Measurements from ENCODE around the gene ATXN7L2. TPM values are rescaled to one million over a fixed set of nuclear protein-coding genes. Genes with fewer than 3 reads are reported as not detected.

The ATXN7L2 gene
- total and polyA plus RNA-seq, 5 donors from 2014 or later: 4.7 to 13.2 (median 5.7) TPM

GRCh38 chr1:109447524-109447923 lies 36.2 kb upstream of the ATXN7L2 start:
- Histone ChIP-seq H3K27ac (ENCODE audit: insufficient read depth, low read length, poor library complexity, severe bottlenecking) (no peak overlapping the region), H3K4me3 (ENCODE audit: low read depth, low read length) (no peak overlapping the region), H3K36me3 (ENCODE audit: control insufficient read depth, insufficient read depth, low read length) (no peaks in the 10 kb centered on the region), H3K4me1 (ENCODE audit: control insufficient read depth, insufficient read depth, low read length, poor library complexity, severe bottlenecking) (no peaks in the 10 kb centered on the region), H3K27me3 (ENCODE audit: control insufficient read depth, insufficient read depth, low read length) (peaks cover 42% of the 10 kb centered on the region), H3K9me3 (ENCODE audit: control insufficient read depth in 2 of 2, low read length in 2 of 2) (no peaks in the 10 kb centered on the region)
- DNase-seq: no peak
- Mint-ChIP-seq H3K27ac (no peak overlapping the region), H3K4me1 (no peaks in the 10 kb centered on the region), H3K4me3 (no peak overlapping the region), H3K36me3 (peaks cover 3% of the 10 kb centered on the region), H3K27me3 (peaks cover 70% of the 10 kb centered on the region), H3K9me3 (peaks cover 0 to 2% (median 0%) of the 10 kb centered on the region in 7 donors)
- ATAC-seq (ENCODE audit: low read depth in 2 of 2): no peak

GRCh38 chr1:109454497-109455133 lies 29.1 kb upstream of the ATXN7L2 start:
- H3K36me3 ChIP-seq (ENCODE audit: control insufficient read depth, insufficient read depth, low read length): no peaks in the 10 kb centered on the region
- H3K27ac ChIP-seq (ENCODE audit: insufficient read depth, low read length, poor library complexity, severe bottlenecking): no peak overlapping the region
- DNase-seq (no peak), ATAC-seq (ENCODE audit: low read depth in 2 of 2) (no peak)
- Mint-ChIP-seq H3K27me3 (peaks cover 73% of the 10 kb centered on the region), H3K4me1 (no peaks in the 10 kb centered on the region), H3K9me3 (peaks cover 6 to 20% (median 7%) of the 10 kb centered on the region in 7 donors), H3K27ac (no peak overlapping the region), H3K36me3 (peaks cover under 1% of the 10 kb centered on the region), H3K4me3 (no peak overlapping the region)
- H3K9me3 ChIP-seq (ENCODE audit: control insufficient read depth in 2 of 2, low read length in 2 of 2): peaks cover 11 to 14% of the 10 kb centered on the region in 2 experiments
- H3K4me3 ChIP-seq (ENCODE audit: low read depth, low read length): no peak overlapping the region
- peaks cover 16% of the 10 kb centered on the region for H3K27me3 ChIP-seq (ENCODE audit: control insufficient read depth, insufficient read depth, low read length)
- no peaks in the 10 kb centered on the region for H3K4me1 ChIP-seq (ENCODE audit: control insufficient read depth, insufficient read depth, low read length, poor library complexity, severe bottlenecking)

GRCh38 chr1:109457819-109458218 lies 25.9 kb upstream of the ATXN7L2 start:
- Histone ChIP-seq H3K9me3 (ENCODE audit: control insufficient read depth in 2 of 2, low read length in 2 of 2) (peaks cover 11 to 14% of the 10 kb centered on the region in 2 experiments), H3K4me1 (ENCODE audit: control insufficient read depth, insufficient read depth, low read length, poor library complexity, severe bottlenecking) (no peaks in the 10 kb centered on the region), H3K4me3 (ENCODE audit: low read depth, low read length) (no peak overlapping the region), H3K27ac (ENCODE audit: insufficient read depth, low read length, poor library complexity, severe bottlenecking) (no peak overlapping the region), H3K36me3 (ENCODE audit: control insufficient read depth, insufficient read depth, low read length) (no peaks in the 10 kb centered on the region), H3K27me3 (ENCODE audit: control insufficient read depth, insufficient read depth, low read length) (peaks cover 8% of the 10 kb centered on the region)
- ATAC-seq (ENCODE audit: low read depth in 2 of 2): no peak
- Mint-ChIP-seq H3K4me3 (no peak overlapping the region), H3K4me1 (no peaks in the 10 kb centered on the region), H3K27ac (no peak overlapping the region), H3K27me3 (peaks cover 77% of the 10 kb centered on the region), H3K9me3 (peaks cover 6 to 20% (median 7%) of the 10 kb centered on the region in 7 donors), H3K36me3 (no peaks in the 10 kb centered on the region)
- no peak for DNase-seq

DNA sequence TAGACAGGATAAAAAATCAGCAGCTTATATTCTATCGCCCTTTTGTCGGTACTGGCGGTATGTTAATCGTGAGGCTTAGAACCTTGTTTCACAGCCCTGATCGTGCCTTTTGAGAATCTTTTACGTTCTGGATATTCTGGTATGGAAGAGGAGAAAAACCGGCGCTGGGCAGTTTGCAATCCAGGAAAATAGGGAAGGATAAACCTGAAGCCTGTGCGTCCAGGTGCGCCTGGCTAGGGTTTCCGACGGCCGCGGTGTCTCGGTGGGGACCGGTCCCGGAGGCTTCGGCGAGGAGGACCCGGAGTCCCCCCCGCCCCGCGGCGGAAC lies 17.6 kb upstream of the ATXN7L2 start:
- H3K36me3 Mint-ChIP-seq: no peaks in the 10 kb centered on the region
- ATAC-seq (ENCODE audit: low read depth in 2 of 2) (no peak), DNase-seq (no peak)
- Histone ChIP-seq H3K4me3 (ENCODE audit: low read depth, low read length) (no peak overlapping the region), H3K4me1 (ENCODE audit: control insufficient read depth, insufficient read depth, low read length, poor library complexity, severe bottlenecking) (peaks cover 11% of the 10 kb centered on the region), H3K9me3 (ENCODE audit: control insufficient read depth in 2 of 2, low read length in 2 of 2) (no peaks in the 10 kb centered on the region), H3K27ac (ENCODE audit: insufficient read depth, low read length, poor library complexity, severe bottlenecking) (no peak overlapping the region), H3K27me3 (ENCODE audit: control insufficient read depth, insufficient read depth, low read length) (peaks cover 35% of the 10 kb centered on the region), H3K36me3 (ENCODE audit: control insufficient read depth, insufficient read depth, low read length) (no peaks in the 10 kb centered on the region)
- peaks cover 0 to 7% (median 5%) of the 10 kb centered on the region in 4 donors for H3K4me1 Mint-ChIP-seq
- no peak overlapping the region for H3K27ac Mint-ChIP-seq
- H3K27me3 Mint-ChIP-seq: peaks cover 94% of the 10 kb centered on the region
- H3K4me3 Mint-ChIP-seq: peak overlapping the region; percentile 76 to 90 (median 82)
- peaks cover 0 to 3% (median 0%) of the 10 kb centered on the region in 7 donors for H3K9me3 Mint-ChIP-seq

GRCh38 chr1:109466452-109467300 lies 17.0 kb upstream of the ATXN7L2 start, which contains the start of gene SYPL2:
SYPL2 (plus strand) TSS chr1:109466546; CDS start chr1:109466844, 298 bp downstream.
- H3K4me1 Mint-ChIP-seq: peaks cover 0 to 7% (median 5%) of the 10 kb centered on the region in 4 donors
- DNase-seq (no peak), ATAC-seq (ENCODE audit: low read depth in 2 of 2) (no peak)
- no peak within 1 kb of the TSS for H3K27ac Mint-ChIP-seq
- Histone ChIP-seq H3K27ac (ENCODE audit: insufficient read depth, low read length, poor library complexity, severe bottlenecking) (no peak within 1 kb of the TSS), H3K36me3 (ENCODE audit: control insufficient read depth, insufficient read depth, low read length) (no peaks in the 10 kb centered on the region), H3K27me3 (ENCODE audit: control insufficient read depth, insufficient read depth, low read length) (peaks cover 38% of the 10 kb centered on the region), H3K9me3 (ENCODE audit: control insufficient read depth in 2 of 2, low read length in 2 of 2) (no peaks in the 10 kb centered on the region), H3K4me1 (ENCODE audit: control insufficient read depth, insufficient read depth, low read length, poor library complexity, severe bottlenecking) (peaks cover 11% of the 10 kb centered on the region), H3K4me3 (ENCODE audit: low read depth, low read length) (no peak within 1 kb of the TSS)
- peak within 1 kb of the TSS; percentile 76 to 90 (median 82) for H3K4me3 Mint-ChIP-seq
- peaks cover 94% of the 10 kb centered on the region for H3K27me3 Mint-ChIP-seq
- H3K9me3 Mint-ChIP-seq: peaks cover 0 to 3% (median 0%) of the 10 kb centered on the region in 7 donors
- H3K36me3 Mint-ChIP-seq: no peaks in the 10 kb centered on the region

- no peaks in the 10 kb centered on the region for H3K36me3 Mint-ChIP-seq
Measured at GRCh38 chr1:109467301-109467777, 16.4 kb upstream of the ATXN7L2 start.

DNA sequence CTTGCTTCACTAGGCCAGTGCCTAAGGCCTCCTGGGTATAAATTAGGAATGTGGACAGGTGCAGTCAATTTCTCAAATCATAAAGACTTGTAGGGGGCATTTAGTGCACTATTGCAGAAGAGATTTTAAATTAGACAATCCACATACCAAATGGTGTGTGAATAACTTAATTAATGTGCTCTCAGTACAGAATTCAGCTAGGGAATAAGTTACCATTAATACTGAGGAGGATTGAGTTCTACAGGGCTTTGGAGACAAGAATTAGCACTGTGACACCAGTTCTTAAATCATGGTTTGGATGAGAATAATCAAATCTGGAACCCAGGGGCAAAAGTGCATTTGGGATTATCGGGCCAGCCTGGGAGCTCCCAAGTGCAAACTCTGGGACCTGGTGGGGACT lies 15.6 kb upstream of the ATXN7L2 start:
- Histone ChIP-seq H3K27me3 (ENCODE audit: control insufficient read depth, insufficient read depth, low read length) (peaks cover 39% of the 10 kb centered on the region), H3K36me3 (ENCODE audit: control insufficient read depth, insufficient read depth, low read length) (no peaks in the 10 kb centered on the region), H3K27ac (ENCODE audit: insufficient read depth, low read length, poor library complexity, severe bottlenecking) (no peak overlapping the region), H3K9me3 (ENCODE audit: control insufficient read depth in 2 of 2, low read length in 2 of 2) (no peaks in the 10 kb centered on the region), H3K4me1 (ENCODE audit: control insufficient read depth, insufficient read depth, low read length, poor library complexity, severe bottlenecking) (peaks cover 11% of the 10 kb centered on the region), H3K4me3 (ENCODE audit: low read depth, low read length) (no peak overlapping the region)
- ATAC-seq (ENCODE audit: low read depth in 2 of 2): no peak
- Mint-ChIP-seq H3K4me1 (peaks cover 0 to 7% (median 5%) of the 10 kb centered on the region in 4 donors), H3K9me3 (peaks cover 0 to 3% (median 0%) of the 10 kb centered on the region in 7 donors), H3K4me3 (peak overlapping the region in 2 of 4 donors; percentile 22 to 84), H3K27me3 (peaks cover 94% of the 10 kb centered on the region), H3K36me3 (no peaks in the 10 kb centered on the region), H3K27ac (no peak overlapping the region)
- DNase-seq: no peak

More at GRCh38 chr1:109467301-109467777, 16.4 kb upstream of the ATXN7L2 start:
- no peaks in the 10 kb centered on the region for H3K9me3 ChIP-seq (ENCODE audit: control insufficient read depth in 2 of 2, low read length in 2 of 2)
- no peak overlapping the region for H3K4me3 ChIP-seq (ENCODE audit: low read depth, low read length)
- H3K4me3 Mint-ChIP-seq: peak overlapping the region in 3 of 4 donors; percentile 66 to 84 (median 68)
- peaks cover 0 to 3% (median 0%) of the 10 kb centered on the region in 7 donors for H3K9me3 Mint-ChIP-seq
- H3K4me1 Mint-ChIP-seq: peaks cover 0 to 7% (median 5%) of the 10 kb centered on the region in 4 donors
- peaks cover 39% of the 10 kb centered on the region for H3K27me3 ChIP-seq (ENCODE audit: control insufficient read depth, insufficient read depth, low read length)
- H3K36me3 ChIP-seq (ENCODE audit: control insufficient read depth, insufficient read depth, low read length): no peaks in the 10 kb centered on the region
- ATAC-seq (ENCODE audit: low read depth in 2 of 2) (no peak), DNase-seq (no peak)
- peaks cover 11% of the 10 kb centered on the region for H3K4me1 ChIP-seq (ENCODE audit: control insufficient read depth, insufficient read depth, low read length, poor library complexity, severe bottlenecking)
- H3K27ac ChIP-seq (ENCODE audit: insufficient read depth, low read length, poor library complexity, severe bottlenecking): no peak overlapping the region
- H3K27me3 Mint-ChIP-seq: peaks cover 94% of the 10 kb centered on the region
- H3K27ac Mint-ChIP-seq: no peak overlapping the region

Measured in CD4-positive, CD25-positive, alpha-beta regulatory T cell (primary cell).